Astrocyte of the cerebellum (primary cell): ENCODE results near the gene GALK2.

ENCODE experiments used
- DNase-seq: peaks from one replicate; pipeline ENCODE4 v3.0.0-alpha.2; 2011; ENCODE audit warnings: low read depth
- H3K4me3 ChIP-seq: 2 replicates; pipeline ENCODE4 v1.5.1; 2011; ENCODE audit warnings: mild to moderate bottlenecking, low read depth, low read length, moderate library complexity
- in situ Hi-C: cut with HindIII; loops from 2 replicates; pipeline ENCODE4 v1.10.0; 2017; ENCODE audit warnings: low sequenced_read_pairs
- TF ChIP-seq, protein P1 (sequence below): IDR thresholded peaks from 2 replicates; pipeline ENCODE4 v1.5.1; 2012; ENCODE audit warnings: low read length, low read depth, moderate library complexity, mild to moderate bottlenecking; ENCODE audit errors: missing control alignments

The GALK2 gene

GRCh38 chr15:49148727-49149126 is 21.3 kb upstream of the GALK2 start:
- no peak overlapping the region for H3K4me3 ChIP-seq
- in situ Hi-C loops: loop anchor here (10.0 kb wide), 1 partner anchor 274 kb away; the partner anchor contains the start of gene EID1
- DNase-seq: no peak
- TF ChIP-seq, protein P1, sequence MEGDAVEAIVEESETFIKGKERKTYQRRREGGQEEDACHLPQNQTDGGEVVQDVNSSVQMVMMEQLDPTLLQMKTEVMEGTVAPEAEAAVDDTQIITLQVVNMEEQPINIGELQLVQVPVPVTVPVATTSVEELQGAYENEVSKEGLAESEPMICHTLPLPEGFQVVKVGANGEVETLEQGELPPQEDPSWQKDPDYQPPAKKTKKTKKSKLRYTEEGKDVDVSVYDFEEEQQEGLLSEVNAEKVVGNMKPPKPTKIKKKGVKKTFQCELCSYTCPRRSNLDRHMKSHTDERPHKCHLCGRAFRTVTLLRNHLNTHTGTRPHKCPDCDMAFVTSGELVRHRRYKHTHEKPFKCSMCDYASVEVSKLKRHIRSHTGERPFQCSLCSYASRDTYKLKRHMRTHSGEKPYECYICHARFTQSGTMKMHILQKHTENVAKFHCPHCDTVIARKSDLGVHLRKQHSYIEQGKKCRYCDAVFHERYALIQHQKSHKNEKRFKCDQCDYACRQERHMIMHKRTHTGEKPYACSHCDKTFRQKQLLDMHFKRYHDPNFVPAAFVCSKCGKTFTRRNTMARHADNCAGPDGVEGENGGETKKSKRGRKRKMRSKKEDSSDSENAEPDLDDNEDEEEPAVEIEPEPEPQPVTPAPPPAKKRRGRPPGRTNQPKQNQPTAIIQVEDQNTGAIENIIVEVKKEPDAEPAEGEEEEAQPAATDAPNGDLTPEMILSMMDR: no peak

- in situ Hi-C loops: no loop called here
- TF ChIP-seq, protein P1: no peak
- no peak overlapping the region for H3K4me3 ChIP-seq
- DNase-seq: no peak
Measured at GRCh38 chr15:49151831-49152230, 18.2 kb upstream of the GALK2 start.

DNA sequence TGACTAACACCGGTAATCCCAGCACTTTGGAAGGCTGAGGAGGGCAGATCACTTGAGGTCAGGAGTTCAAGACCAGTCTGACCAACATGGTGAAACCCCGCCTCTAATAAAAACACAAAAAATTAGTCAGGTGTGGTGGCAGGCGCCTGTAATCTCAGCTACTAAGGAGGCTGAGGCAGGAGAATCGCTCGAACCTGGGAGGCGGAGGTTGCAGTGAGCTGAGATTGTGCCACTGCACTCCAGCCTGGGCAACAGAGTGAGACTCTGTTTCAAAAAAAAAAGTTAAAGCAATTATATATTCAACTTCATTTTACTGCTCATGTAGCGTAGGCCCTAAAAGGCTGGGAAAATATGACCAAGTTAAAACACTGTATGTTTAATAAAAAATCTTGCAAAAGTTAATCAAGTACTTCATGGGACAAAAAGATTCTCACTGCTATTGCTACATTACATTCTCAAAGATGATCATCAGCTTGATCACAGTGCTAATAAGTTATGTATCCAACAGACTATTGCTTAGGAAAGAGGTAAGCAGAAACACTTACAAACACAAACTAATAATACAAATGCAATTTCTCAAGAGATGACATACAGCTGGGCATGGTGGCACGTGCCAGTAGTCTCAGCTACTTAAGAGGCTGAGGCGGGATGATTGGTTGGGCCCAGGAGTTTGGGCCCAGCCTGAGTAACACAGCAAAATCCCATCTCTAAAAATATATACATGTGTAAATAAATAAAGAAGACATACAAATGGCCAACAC is 17.3 kb upstream of the GALK2 start:
- DNase-seq: no peak
- in situ Hi-C loops: no loop called here
- no peak overlapping the region for H3K4me3 ChIP-seq
- TF ChIP-seq, protein P1: no peak

GRCh38 chr15:49154359-49154758 is 15.7 kb upstream of the GALK2 start:
- peak overlapping the region; percentile 98 for H3K4me3 ChIP-seq
- TF ChIP-seq, protein P1: no peak
- in situ Hi-C loops: no loop called here
- no peak for DNase-seq

GRCh38 chr15:49154799-49155109 is 15.3 kb upstream of the GALK2 start:
- no peak for DNase-seq
- H3K4me3 ChIP-seq: peak overlapping the region; percentile 98
- in situ Hi-C loops: no loop called here
- TF ChIP-seq, protein P1: no peak

GRCh38 chr15:49155110-49155833 is 14.8 kb upstream of the GALK2 start, which contains the start of gene COPS2:
COPS2 (minus strand) TSS chr15:49155599; CDS start chr15:49155578, 21 bp downstream.
- in situ Hi-C loops: no loop called here
- TF ChIP-seq, protein P1: no peak
- DNase-seq: peak; percentile 98
- H3K4me3 ChIP-seq: peak within 1 kb of the TSS; percentile 98
